Panc1 (cell line): ENCODE results near the gene RRAGA. TPM values are rescaled to one million over a fixed set of nuclear protein-coding genes. Genes with fewer than 3 reads are reported as not detected.

Experiments
- ATAC-seq: fragments of 200-7000 bp; cut with Tn5 transposase; 2 replicates; pipeline ENCODE4 v1.9.1; 2020; ENCODE audit warnings: mild to moderate bottlenecking, moderate library complexity
- BruUV-seq: library from RNA; stranded (reverse); fragments of 400-500 nt; replicated peaks from 2 replicates; lab custom pipeline; 2021; lab: Mats Ljungman, UMichigan
- CTCF ChIA-PET: fragments of 300-600 bp; sonication (Branson Sonifier 250); formaldehyde crosslinking; loops from one replicate; lab custom pipeline; 2022; ENCODE audit warnings: antibody characterized with exemption; lab: Charles Lee
- POLR2A ChIA-PET: fragments of 300-600 bp; sonication (Branson Sonifier 250); formaldehyde crosslinking; loops from one replicate; lab custom pipeline; 2022; ENCODE audit warnings: antibody characterized with exemption; lab: Charles Lee
- DNase-seq: peaks from one replicate; pipeline ENCODE4 v3.0.0-alpha.2; 2010; ENCODE audit warnings: low read depth, low spot score
- H3K27ac ChIP-seq: 2 replicates; pipeline ENCODE4 v1.5.1; 2011; ENCODE audit warnings: mild to moderate bottlenecking, low read length, inconsistent platforms
- H3K27me3 ChIP-seq: fragments of 200-500 bp; sonication (Bioruptor generic); 2 replicates; pipeline ENCODE4 v1.6.0; 2014; ENCODE audit warnings: low read length, inconsistent platforms; ENCODE audit not compliant: control insufficient read depth, insufficient read depth
- H3K36me3 ChIP-seq: fragments of 200-500 bp; sonication (Bioruptor generic); 2 replicates; pipeline ENCODE4 v1.5.1; 2014; ENCODE audit warnings: inconsistent platforms, mild to moderate bottlenecking, low read length, moderate library complexity; ENCODE audit not compliant: control insufficient read depth, insufficient read depth
- H3K4me1 ChIP-seq: 2 replicates; pipeline ENCODE4 v1.5.1; 2011; ENCODE audit warnings: inconsistent platforms, mild to moderate bottlenecking, low read length, moderate library complexity; ENCODE audit not compliant: control insufficient read depth, insufficient read depth
- H3K4me3 ChIP-seq, 2 experiments: 2 replicates each; pipeline ENCODE4 v1.5.1; 2011 to 2012; ENCODE audit warnings: low read depth in 2 of 2, low read length in 2 of 2, mild to moderate bottlenecking in 2 of 2, inconsistent platforms in 1 of 2, moderate library complexity in 1 of 2
- H3K9me3 ChIP-seq: fragments of 200-500 bp; sonication (Bioruptor generic); 2 replicates; pipeline ENCODE4 v1.5.1; 2014; ENCODE audit warnings: low read depth, mild to moderate bottlenecking, inconsistent platforms, low read length, moderate library complexity; ENCODE audit not compliant: control insufficient read depth, insufficient read depth
- POLR2AphosphoS5 ChIP-seq: IDR thresholded peaks from 2 replicates; pipeline ENCODE4 v1.6.1; 2012; ENCODE audit warnings: mild to moderate bottlenecking, low read depth, low read length, moderate library complexity
- SIN3A ChIP-seq: IDR thresholded peaks from 2 replicates; pipeline ENCODE4 v1.6.1; 2012; ENCODE audit warnings: low read depth, mild to moderate bottlenecking, low read length, moderate library complexity, borderline replicate concordance; ENCODE audit not compliant: insufficient read depth
- TCF7L2 ChIP-seq: IDR thresholded peaks from 2 replicates; pipeline ENCODE4 v1.6.1; 2011; ENCODE audit warnings: mild to moderate bottlenecking, low read depth, low read length, inconsistent platforms
- in situ Hi-C: cut with HindIII; loops from 2 replicates; pipeline ENCODE4 v1.10.0; 2016; ENCODE audit warnings: low sequenced_read_pairs, low pct_unique_long_range_greater_than_20kb
- intact Hi-C: fragments of 100-400 bp; cut with micrococcal nuclease; formaldehyde crosslinking; loops from one replicate; pipeline ENCODE4 v1.10.0; 2022; ENCODE audit not compliant: unreplicated experiment
- total RNA-seq: library from RNA; stranded (reverse); gene quantifications from one replicate; pipeline ENCODE4 v1.2.1, GENCODE V29; 2021; ENCODE audit not compliant: unreplicated experiment
- TF ChIP-seq, protein P1 (sequence below), 2 experiments: IDR thresholded peaks; 2 replicates each; pipeline ENCODE4 v1.6.1; 2011 to 2012; ENCODE audit warnings: low read depth in 2 of 2, control low read depth in 1 of 2, low read length in 1 of 2, mild to moderate bottlenecking in 1 of 2, moderate library complexity in 1 of 2; ENCODE audit not compliant: insufficient read depth in 1 of 2
- TF ChIP-seq, protein P2 (sequence below): fragments of 450-650 bp; IDR thresholded peaks from 2 replicates; pipeline ENCODE4 v1.5.1; 2017; ENCODE audit warnings: mild to moderate bottlenecking

RRAGA gene
- total RNA-seq, 1 experiment from 2014 or later, result 23.5 TPM

DNA sequence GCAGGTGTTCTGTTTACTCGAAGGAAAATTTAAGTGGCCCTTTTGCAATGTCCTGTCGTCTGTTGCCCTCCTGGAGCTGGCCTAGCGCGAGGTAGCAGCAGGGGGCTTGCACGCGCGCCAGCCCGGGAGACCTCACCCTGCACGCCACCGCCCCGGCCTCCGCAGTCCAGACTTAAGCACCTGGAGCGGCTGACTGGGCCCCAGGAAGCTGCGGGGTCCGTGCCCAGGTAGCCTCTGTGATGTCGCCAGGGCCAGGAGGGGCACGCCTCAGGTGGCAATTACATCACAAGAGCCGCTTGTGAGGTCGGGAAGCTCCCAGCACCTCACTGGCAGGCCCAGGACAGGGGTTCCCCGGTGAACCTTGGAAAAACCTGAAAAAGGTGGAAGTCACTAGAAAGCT is 16.2 kb upstream of the RRAGA start, which contains the start of gene SAXO1:
SAXO1 (minus strand) TSS at position 195 of the 400 bp plus-strand sequence. CDS start 301 bp downstream, outside the sequence.
- no peak within 1 kb of the TSS for H3K4me3 ChIP-seq
- intact Hi-C loops (no loop called here), in situ Hi-C loops (no loop called here)
- no peaks in the 10 kb centered on the region for H3K9me3 ChIP-seq
- POLR2A ChIA-PET, result no interaction called here
- TF ChIP-seq POLR2AphosphoS5 (no peak), TCF7L2 (no peak), SIN3A (no peak)
- TF ChIP-seq, protein P1, sequence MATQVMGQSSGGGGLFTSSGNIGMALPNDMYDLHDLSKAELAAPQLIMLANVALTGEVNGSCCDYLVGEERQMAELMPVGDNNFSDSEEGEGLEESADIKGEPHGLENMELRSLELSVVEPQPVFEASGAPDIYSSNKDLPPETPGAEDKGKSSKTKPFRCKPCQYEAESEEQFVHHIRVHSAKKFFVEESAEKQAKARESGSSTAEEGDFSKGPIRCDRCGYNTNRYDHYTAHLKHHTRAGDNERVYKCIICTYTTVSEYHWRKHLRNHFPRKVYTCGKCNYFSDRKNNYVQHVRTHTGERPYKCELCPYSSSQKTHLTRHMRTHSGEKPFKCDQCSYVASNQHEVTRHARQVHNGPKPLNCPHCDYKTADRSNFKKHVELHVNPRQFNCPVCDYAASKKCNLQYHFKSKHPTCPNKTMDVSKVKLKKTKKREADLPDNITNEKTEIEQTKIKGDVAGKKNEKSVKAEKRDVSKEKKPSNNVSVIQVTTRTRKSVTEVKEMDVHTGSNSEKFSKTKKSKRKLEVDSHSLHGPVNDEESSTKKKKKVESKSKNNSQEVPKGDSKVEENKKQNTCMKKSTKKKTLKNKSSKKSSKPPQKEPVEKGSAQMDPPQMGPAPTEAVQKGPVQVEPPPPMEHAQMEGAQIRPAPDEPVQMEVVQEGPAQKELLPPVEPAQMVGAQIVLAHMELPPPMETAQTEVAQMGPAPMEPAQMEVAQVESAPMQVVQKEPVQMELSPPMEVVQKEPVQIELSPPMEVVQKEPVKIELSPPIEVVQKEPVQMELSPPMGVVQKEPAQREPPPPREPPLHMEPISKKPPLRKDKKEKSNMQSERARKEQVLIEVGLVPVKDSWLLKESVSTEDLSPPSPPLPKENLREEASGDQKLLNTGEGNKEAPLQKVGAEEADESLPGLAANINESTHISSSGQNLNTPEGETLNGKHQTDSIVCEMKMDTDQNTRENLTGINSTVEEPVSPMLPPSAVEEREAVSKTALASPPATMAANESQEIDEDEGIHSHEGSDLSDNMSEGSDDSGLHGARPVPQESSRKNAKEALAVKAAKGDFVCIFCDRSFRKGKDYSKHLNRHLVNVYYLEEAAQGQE (IDR thresholded peaks at IDR 0.05; ENCODE audit: insufficient read depth in 1 of 2, low read depth in 2 of 2, low read length in 1 of 2), result no peak
- TF ChIP-seq, protein P2, sequence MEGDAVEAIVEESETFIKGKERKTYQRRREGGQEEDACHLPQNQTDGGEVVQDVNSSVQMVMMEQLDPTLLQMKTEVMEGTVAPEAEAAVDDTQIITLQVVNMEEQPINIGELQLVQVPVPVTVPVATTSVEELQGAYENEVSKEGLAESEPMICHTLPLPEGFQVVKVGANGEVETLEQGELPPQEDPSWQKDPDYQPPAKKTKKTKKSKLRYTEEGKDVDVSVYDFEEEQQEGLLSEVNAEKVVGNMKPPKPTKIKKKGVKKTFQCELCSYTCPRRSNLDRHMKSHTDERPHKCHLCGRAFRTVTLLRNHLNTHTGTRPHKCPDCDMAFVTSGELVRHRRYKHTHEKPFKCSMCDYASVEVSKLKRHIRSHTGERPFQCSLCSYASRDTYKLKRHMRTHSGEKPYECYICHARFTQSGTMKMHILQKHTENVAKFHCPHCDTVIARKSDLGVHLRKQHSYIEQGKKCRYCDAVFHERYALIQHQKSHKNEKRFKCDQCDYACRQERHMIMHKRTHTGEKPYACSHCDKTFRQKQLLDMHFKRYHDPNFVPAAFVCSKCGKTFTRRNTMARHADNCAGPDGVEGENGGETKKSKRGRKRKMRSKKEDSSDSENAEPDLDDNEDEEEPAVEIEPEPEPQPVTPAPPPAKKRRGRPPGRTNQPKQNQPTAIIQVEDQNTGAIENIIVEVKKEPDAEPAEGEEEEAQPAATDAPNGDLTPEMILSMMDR, result no peak
- CTCF ChIA-PET, result no interaction called here
- DNase-seq (no peak), ATAC-seq (no peak)
- no peaks in the 10 kb centered on the region for H3K27me3 ChIP-seq
- H3K4me1 ChIP-seq, result no peaks in the 10 kb centered on the region
- H3K27ac ChIP-seq, result no peak within 1 kb of the TSS
- H3K36me3 ChIP-seq, result no peaks in the 10 kb centered on the region
- no TSS peak for BruUV-seq

- H3K4me3 ChIP-seq, result no peak overlapping the region
- H3K36me3 ChIP-seq, result no peaks in the 10 kb centered on the region
- no peak overlapping the region for H3K27ac ChIP-seq
- H3K9me3 ChIP-seq, result no peaks in the 10 kb centered on the region
- in situ Hi-C loops, result no loop called here
- TF ChIP-seq POLR2AphosphoS5 (no peak), TCF7L2 (no peak), SIN3A (no peak)
- TF ChIP-seq, protein P2, result no peak
- TF ChIP-seq, protein P1 (IDR thresholded peaks at IDR 0.05; ENCODE audit: insufficient read depth in 1 of 2, low read depth in 2 of 2, low read length in 1 of 2), result no peak
- POLR2A ChIA-PET, result no interaction called here
- no peak for ATAC-seq
- intact Hi-C loops, result no loop called here
- no TSS peak for BruUV-seq
- H3K27me3 ChIP-seq, result no peaks in the 10 kb centered on the region
- DNase-seq, result no peak
- no peaks in the 10 kb centered on the region for H3K4me1 ChIP-seq
- CTCF ChIA-PET, result no interaction called here
Measured at GRCh38 chr9:19036611-19037010, 12.6 kb upstream of the RRAGA start.
